C4-2B (cell line): ENCODE data around the gene LRSAM1.

Source experiments
- H3K27ac ChIP-seq: fragments of 450-650 bp; 2 replicates; pipeline ENCODE4 v1.5.1; 2017
- ZFX ChIP-seq: fragments of 450-650 bp; IDR thresholded peaks from 2 replicates; pipeline ENCODE4 v1.6.1; 2017
- TF ChIP-seq, protein P1 (sequence below): fragments of 450-650 bp; conservative IDR thresholded peaks from 2 replicates; pipeline ENCODE4 v1.5.1; 2017; ENCODE audit warnings: mild to moderate bottlenecking

The LRSAM1 gene

DNA sequence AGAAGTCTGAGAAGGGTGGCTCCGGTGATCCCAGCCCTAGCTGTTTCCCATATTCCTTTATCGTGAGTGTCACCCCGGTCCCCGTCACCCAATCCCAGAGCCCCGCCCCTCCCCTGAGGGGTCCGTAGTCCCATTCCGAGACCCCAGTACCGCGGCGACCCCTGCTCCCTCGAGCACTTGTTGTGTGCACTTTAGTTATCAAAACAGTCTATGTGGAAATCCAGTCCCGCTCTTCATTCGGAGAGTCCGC lies 223 bp downstream of the LRSAM1 start:
- TF ChIP-seq, protein P1, sequence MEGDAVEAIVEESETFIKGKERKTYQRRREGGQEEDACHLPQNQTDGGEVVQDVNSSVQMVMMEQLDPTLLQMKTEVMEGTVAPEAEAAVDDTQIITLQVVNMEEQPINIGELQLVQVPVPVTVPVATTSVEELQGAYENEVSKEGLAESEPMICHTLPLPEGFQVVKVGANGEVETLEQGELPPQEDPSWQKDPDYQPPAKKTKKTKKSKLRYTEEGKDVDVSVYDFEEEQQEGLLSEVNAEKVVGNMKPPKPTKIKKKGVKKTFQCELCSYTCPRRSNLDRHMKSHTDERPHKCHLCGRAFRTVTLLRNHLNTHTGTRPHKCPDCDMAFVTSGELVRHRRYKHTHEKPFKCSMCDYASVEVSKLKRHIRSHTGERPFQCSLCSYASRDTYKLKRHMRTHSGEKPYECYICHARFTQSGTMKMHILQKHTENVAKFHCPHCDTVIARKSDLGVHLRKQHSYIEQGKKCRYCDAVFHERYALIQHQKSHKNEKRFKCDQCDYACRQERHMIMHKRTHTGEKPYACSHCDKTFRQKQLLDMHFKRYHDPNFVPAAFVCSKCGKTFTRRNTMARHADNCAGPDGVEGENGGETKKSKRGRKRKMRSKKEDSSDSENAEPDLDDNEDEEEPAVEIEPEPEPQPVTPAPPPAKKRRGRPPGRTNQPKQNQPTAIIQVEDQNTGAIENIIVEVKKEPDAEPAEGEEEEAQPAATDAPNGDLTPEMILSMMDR = no peak
- TF ChIP-seq ZFX = no peak

DNA sequence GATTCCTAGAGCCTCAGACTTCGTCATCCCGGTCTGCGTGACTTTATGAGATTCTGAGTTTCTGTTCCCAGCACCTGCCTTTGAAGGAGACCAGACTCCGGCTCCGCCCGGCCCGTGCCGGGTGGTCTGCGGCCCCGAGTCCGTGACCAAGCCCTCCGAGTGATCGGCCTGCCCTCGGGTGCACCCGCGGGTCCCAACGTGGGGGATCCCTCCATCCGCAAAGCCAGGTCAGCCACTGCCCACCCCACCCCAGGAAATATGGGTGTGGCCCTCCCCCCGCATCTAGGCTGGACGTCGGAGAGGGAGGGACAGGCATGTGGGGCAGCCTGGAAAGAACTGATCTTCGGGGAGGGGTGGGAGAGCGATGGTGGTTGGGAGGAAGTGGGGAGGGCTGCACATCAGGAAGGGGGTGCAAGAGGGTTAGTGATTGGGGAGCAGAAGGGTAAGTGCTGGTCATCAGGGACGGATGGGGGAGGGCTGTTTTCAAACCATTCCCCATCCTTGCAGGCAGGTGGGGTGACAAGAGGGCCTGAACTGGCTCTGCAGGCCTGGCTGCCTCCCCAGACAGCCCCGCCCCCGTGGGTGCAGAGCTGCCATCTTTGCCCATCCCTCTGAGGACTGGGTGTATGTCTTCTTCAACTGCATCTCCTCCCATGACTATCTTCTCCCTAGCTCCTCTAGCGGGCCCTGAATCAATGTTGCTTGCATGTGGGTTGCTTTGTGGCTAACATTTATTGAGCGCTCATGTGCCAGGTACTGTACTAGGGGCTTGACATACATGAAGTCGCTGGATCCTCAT lies 747 bp downstream of the LRSAM1 start:
- peak overlapping the region; percentile 96 for H3K27ac ChIP-seq
- TF ChIP-seq, protein P1 = no peak; the same call in 1 of the 2 replicates
- TF ChIP-seq ZFX = no peak

More for the DNA sequence above, 223 bp downstream of the LRSAM1 start:
- H3K27ac ChIP-seq = peak overlapping the region; percentile 96

DNA sequence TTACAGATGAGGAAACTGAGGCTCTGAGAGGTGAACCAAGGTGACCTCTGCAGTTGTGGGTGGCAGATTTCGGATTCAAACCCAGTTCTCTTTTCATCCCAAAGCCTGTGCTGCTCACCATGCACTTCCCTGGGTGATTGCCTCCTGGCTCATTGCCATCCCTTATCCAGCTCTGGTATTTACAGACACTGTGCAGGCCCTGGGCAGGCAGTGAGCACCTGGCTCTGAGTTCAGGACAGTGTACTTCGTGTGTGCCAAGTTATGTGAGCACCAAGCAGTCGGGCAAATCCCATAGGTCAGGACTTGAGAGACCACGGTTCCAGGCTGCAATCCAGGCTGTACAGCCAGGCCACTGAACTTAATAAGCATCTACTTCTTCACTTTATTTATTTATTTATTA lies 1.4 kb downstream of the LRSAM1 start:
- peak overlapping the region; percentile 96 for H3K27ac ChIP-seq
- TF ChIP-seq ZFX = no peak
- TF ChIP-seq, protein P1 = no peak; the same call in 1 of the 2 replicates

DNA sequence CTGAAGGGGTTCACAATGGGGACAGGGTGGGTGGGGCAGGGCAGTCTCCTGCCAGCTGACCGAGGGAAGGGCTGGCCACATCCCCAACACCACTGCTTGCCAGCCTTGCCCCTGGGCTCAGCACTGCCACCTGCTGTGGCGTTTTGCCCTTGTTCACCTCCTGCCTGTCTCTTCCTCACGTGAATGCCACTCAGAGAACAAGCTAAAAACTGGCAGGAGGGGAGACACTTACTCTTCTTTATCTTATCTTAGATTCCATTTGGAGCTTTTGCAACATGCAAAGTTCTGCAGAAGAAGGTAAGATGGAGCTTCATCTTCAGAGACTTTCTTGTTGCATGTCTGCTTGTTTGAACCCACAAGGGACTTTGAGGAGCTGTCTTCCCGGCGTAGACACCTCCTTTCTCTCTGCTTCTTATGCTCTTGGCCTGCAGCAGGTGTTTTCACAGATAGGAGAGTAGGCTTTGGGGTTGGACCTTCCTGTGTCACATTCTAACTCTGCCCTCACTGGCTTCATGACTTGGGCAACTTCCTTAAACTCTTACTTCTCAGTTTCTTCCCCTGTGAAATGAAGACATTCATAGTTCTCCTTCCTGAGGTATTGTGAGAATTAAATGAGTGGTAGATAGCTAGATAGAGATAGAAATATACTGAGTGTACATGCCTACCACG lies 4.1 kb downstream of the LRSAM1 start:
- no peak for TF ChIP-seq ZFX

DNA sequence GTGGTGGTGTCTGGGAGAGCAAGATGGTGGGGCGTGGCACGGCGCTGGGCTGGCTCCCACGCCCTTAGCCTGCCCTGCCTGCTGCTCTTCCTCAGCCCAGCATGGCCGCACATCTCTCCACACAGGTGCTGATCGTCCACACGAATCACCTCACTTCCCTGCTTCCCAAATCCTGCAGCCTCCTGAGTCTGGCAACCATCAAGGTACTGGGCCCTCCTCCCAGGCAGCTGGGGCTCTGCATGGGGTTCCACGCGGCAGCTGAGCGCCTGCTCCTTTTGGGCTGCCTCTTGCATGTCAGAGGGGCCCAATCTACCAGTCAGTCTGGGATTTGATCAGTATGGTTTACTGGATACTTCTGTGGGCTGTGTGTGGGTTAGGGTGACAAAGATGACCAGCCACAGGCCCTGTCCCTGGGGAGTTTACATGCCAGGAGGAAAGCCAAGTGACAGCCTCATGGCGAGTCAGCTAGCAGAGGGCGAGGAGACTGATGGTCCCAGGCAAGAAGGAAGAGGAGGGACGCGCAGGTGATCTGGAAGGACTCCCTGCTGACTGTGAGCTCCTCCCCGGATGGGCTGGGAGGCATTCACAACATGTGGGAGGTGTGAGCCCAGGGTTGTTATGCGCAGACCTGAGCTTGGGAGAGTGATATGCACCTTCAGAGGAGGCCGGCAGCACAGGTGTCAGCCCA lies 6.0 kb downstream of the LRSAM1 start:
- TF ChIP-seq, protein P1 = no peak
- TF ChIP-seq ZFX = no peak
- no peak overlapping the region for H3K27ac ChIP-seq

More for the DNA sequence above, 4.1 kb downstream of the LRSAM1 start:
- no peak overlapping the region for H3K27ac ChIP-seq

DNA sequence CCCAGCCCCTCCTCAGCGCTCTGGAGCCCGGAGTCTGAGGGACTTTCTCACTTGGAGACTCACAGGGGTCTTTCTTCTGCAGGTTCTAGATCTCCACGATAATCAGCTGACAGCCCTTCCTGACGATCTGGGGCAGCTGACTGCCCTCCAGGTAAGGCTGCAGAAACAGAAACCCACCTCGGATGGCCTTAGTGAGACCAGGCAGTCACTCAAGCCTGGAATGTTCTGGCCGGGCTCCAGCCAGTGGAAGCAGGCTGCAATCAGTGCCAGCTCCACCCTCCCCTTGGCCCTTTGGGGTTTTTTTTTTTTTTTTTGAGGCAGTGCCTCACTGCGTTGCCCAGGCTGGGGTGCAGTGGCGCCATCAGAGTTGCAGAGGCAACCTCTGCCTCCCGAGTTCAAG lies 7.6 kb downstream of the LRSAM1 start:
- TF ChIP-seq ZFX = no peak
- TF ChIP-seq, protein P1 = no peak
- H3K27ac ChIP-seq = no peak overlapping the region

DNA sequence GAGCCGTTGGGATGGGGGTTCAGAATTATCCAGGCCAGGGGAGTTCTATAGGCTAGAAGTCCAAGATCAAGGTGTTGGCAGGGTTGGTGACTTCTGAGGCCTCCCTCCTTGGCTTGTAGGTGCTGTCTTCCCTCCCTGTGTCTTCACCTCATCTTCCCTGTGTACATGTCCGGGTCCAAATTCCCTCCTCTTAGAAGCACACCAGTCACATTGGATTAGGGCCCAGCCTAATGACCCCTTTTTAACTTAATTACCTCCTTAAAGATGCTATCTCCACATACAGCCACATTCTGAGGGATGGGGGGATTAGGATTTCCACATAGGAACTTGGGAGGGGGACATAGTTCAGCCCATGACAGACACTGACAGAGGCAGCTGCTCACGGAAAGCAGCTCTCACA lies 12.1 kb downstream of the LRSAM1 start:
- no peak overlapping the region for H3K27ac ChIP-seq
- TF ChIP-seq ZFX = no peak
- TF ChIP-seq, protein P1 = no peak
